A549 (cell line): Measurements from ENCODE around the gene FCN1. TPM values are rescaled to one million over a fixed set of nuclear protein-coding genes. Genes with fewer than 3 reads are reported as not detected.
"Not testable (repeated sequence)": the region's sequence is repeated elsewhere in the genome, so short reads cannot be mapped to it uniquely, and the experiment has no call there.

Experiments
- ATAC-seq, 2 experiments: fragments of 200-7000 bp in 1 of 2; fragments of >200 bp in 1 of 2; cut with Nextera tagmentation in 1 of 2; cut with Tn5 transposase in 1 of 2; 3 replicates each; pipeline versions ENCODE4 v1.8.0 to v1.9.1; 2018 to 2020; ENCODE audit warnings: mild to moderate bottlenecking in 1 of 2, moderate library complexity in 1 of 2
- CTCF ChIA-PET: fragments of 300-600 bp; sonication (Branson Sonifier 250); formaldehyde crosslinking; extraction: SDS; loops from one replicate; lab custom pipeline; 2021; ENCODE audit warnings: antibody characterized with exemption, inconsistent platforms; lab: Yijun Ruan, JAX
- POLR2A ChIA-PET: fragments of 350-600 bp; formaldehyde crosslinking; extraction: SDS; loops from one replicate; lab custom pipeline; 2021; ENCODE audit warnings: antibody characterized with exemption, inconsistent platforms; lab: Yijun Ruan, JAX
- DNase-seq, 2 experiments: peaks; one replicate each; pipeline versions ENCODE4 v3.0.0 to v3.0.0-alpha.2; 2011 to 2016; ENCODE audit warnings: low read depth in 1 of 2, low spot score in 1 of 2
- FAIRE-seq: peaks from 2 replicates; lab custom pipeline; 2011; peaks lifted over from hg19 to GRCh38; lab: Jason Lieb, UNC
- H3K27ac ChIP-seq, 2 experiments: fragments of >200 bp; sonication (Bioruptor Twin); formaldehyde crosslinking; 3 replicates each; pipeline ENCODE4 v1.5.1; 2016 to 2017
- H3K4me1 ChIP-seq: fragments of >200 bp; sonication (Bioruptor Twin); formaldehyde crosslinking; 3 replicates; pipeline ENCODE4 v1.6.1; 2016
- H3K4me2 ChIP-seq: fragments of >200 bp; sonication (Bioruptor Twin); formaldehyde crosslinking; 3 replicates; pipeline ENCODE4 v1.6.1; 2016
- H3K4me3 ChIP-seq: fragments of >200 bp; sonication (Bioruptor Twin); formaldehyde crosslinking; 3 replicates; pipeline ENCODE4 v1.5.1; 2016
- H3K9me3 ChIP-seq: fragments of >200 bp; sonication (Bioruptor Twin); formaldehyde crosslinking; 3 replicates; pipeline ENCODE4 v1.6.1; 2016
- E2F6 ChIP-seq: IDR thresholded peaks from 2 replicates; pipeline ENCODE4 v1.6.1; 2012; ENCODE audit warnings: low read depth, borderline replicate concordance
- FOSL2 ChIP-seq, 2 experiments: fragments of 450-650 bp in 1 of 2; fragments of >200 bp in 1 of 2; sonication (Bioruptor Twin) in 1 of 2; formaldehyde crosslinking; IDR thresholded peaks; 2 replicates each; pipeline versions ENCODE4 v1.5.0 to v1.6.1; 2016 to 2020; ENCODE audit warnings: mild to moderate bottlenecking in 1 of 2, moderate library complexity in 1 of 2
- HDAC2 ChIP-seq: fragments of 200-600 bp; sonication (generic); IDR thresholded peaks from 2 replicates; pipeline ENCODE4 v1.6.1; 2016
- HMGXB4 ChIP-seq: fragments of 250-450 bp; sonication (Bioruptor Pico); IDR thresholded peaks from 2 replicates; pipeline ENCODE4 v1.5.0; 2021; ENCODE audit warnings: mild to moderate bottlenecking, moderate library complexity, borderline replicate concordance
- MAX ChIP-seq: IDR thresholded peaks from 2 replicates; pipeline ENCODE4 v1.6.1; 2012
- POLR2A ChIP-seq: IDR thresholded peaks from 2 replicates; pipeline ENCODE4 v1.6.1; 2012; ENCODE audit warnings: mild to moderate bottlenecking, low read length
- RAD21 ChIP-seq, 2 experiments: fragments of >200 bp in 1 of 2; sonication (Bioruptor Twin) in 1 of 2; formaldehyde crosslinking in 1 of 2; IDR thresholded peaks in 1 of 2; conservative IDR thresholded peaks in 1 of 2; 2 replicates in 1 of 2; 3 replicates in 1 of 2; pipeline ENCODE4 v1.6.1; 2012 to 2018; ENCODE audit warnings: inconsistent platforms in 1 of 2
- RNF2 ChIP-seq: fragments of 200-600 bp; sonication (generic); IDR thresholded peaks from 2 replicates; pipeline ENCODE4 v1.6.1; 2016; ENCODE audit warnings: low read depth, mild to moderate bottlenecking, antibody characterized with exemption, moderate library complexity, borderline replicate concordance
- TP53 ChIP-seq: fragments of 250-450 bp; sonication (Bioruptor Pico); IDR thresholded peaks from 2 replicates; pipeline ENCODE4 v1.5.0; 2021; ENCODE audit warnings: mild to moderate bottlenecking, moderate library complexity
- WGBS: methylation state at CpG from one replicate; pipeline ENCODE4 v1.1.6; 2017; ENCODE audit errors: missing lambda C conversion rate; 5-methylcytosine and 5-hydroxymethylcytosine counted together
- polyA plus RNA-seq, 4 experiments: library from polyadenylated mRNA; depleted of rRNA in 3 of 4; stranded (reverse); fragments of >200 nt; fragmentation: RNase III in 1 of 4; extraction: RNeasy Plus Mini Kit Qiagen cat#74134 plus additional on column Dnase treatment in 1 of 4; gene quantifications; 2 replicates in 3 of 4; 3 replicates in 1 of 4; pipeline ENCODE4 v1.2.3, GENCODE V29; 2011 to 2017
- small RNA-seq, 6 experiments: library from RNA; depleted of rRNA; stranded (forward); fragments of <200 nt; gene quantifications; one replicate each; pipeline ENCODE3, GENCODE V24; 2012

Gene FCN1
- polyA plus RNA-seq, 2 of the 4 experiments (the other 2 are of a cell fraction) = not detected

GRCh38 chr9:134858051-134858841 is 59.5 kb downstream of the FCN1 start:
- no peak for TF ChIP-seq E2F6
- peak in 1 of 2 experiments; percentile 3; a peak in 2 of 5 replicates for TF ChIP-seq RAD21 (conservative IDR thresholded peaks at IDR 0.05 in 1 of 2, IDR thresholded peaks at IDR 0.05 in 1 of 2)
- peak; percentile 28; the same call in 1 of the 2 replicates for TF ChIP-seq MAX
- TF ChIP-seq HMGXB4 (CRISPR knock-in tag) = no peak
- peak overlapping the region; percentile 33 for H3K4me2 ChIP-seq
- peaks cover 11% of the 10 kb centered on the region for H3K4me1 ChIP-seq
- CTCF ChIA-PET = no interaction called here
- H3K4me3 ChIP-seq = no peak overlapping the region
- ATAC-seq (peak; percentile 66 to 73), DNase-seq (peak; percentile 25 to 30), FAIRE-seq (no peak)
- peaks cover 4% of the 10 kb centered on the region; the same call in 1 of the 3 replicates for H3K9me3 ChIP-seq
- POLR2A ChIA-PET = no interaction called here
- WGBS = 16% methylated on average over 11 of the region's 11 CpGs
- H3K27ac ChIP-seq = 0 out of 6 replicates have a peak overlapping the region, but pooled peaks of 1 of the 2 experiments have one; percentile 20

GRCh38 chr9:134857451-134857850 is 60.3 kb downstream of the FCN1 start:
- POLR2A ChIA-PET, FAIRE-seq, ATAC-seq, DNase-seq, H3K9me3 ChIP-seq, CTCF ChIA-PET, H3K4me2 ChIP-seq, H3K27ac ChIP-seq, H3K4me3 ChIP-seq: not testable (repeated sequence)
- H3K4me1 ChIP-seq = peaks cover 11% of the 10 kb centered on the region
- WGBS = 13% methylated on average over 2 of the region's 2 CpGs

GRCh38 chr9:134855900-134856377 is 61.8 kb downstream of the FCN1 start:
- 40% methylated on average over 9 of the region's 9 CpGs for WGBS

More at GRCh38 chr9:134855900-134856377, 61.8 kb downstream of the FCN1 start:
- ChIA-PET CTCF (interaction anchor here (1.2 to 1.9 kb wide), 3 partner anchors 9 to 44 kb away, joined by 3 to 4 read pairs (median 3); no protein-coding TSS in a partner anchor), POLR2A (no interaction called here)
- no peak overlapping the region for H3K4me2 ChIP-seq
- ATAC-seq (no peak), DNase-seq (no peak), FAIRE-seq (no peak)
- no peak overlapping the region for H3K27ac ChIP-seq
- peaks cover 11% of the 10 kb centered on the region for H3K4me1 ChIP-seq
- peaks cover 6% of the 10 kb centered on the region; the same call in 1 of the 3 replicates for H3K9me3 ChIP-seq
- TF ChIP-seq TP53 (CRISPR knock-in tag) = no peak
- no peak for TF ChIP-seq POLR2A
- TF ChIP-seq HDAC2 = no peak
- TF ChIP-seq RNF2 = no peak
- no peak for TF ChIP-seq FOSL2 (IDR thresholded peaks at IDR 0.05)
- no peak for TF ChIP-seq FOSL2 (CRISPR knock-in tag; IDR thresholded peaks at IDR 0.05)
- H3K4me3 ChIP-seq = no peak overlapping the region

Small RNAs within 50 kb of the gene (small RNA-seq; reads per million reads assigned to genes)
- gene AL603650.1 = 0 reads per million in 6 experiments

Other genes starting within 250 kb of the FCN1 start
- gene FCN2, start 37.1 kb downstream of the FCN1 start, polyA plus RNA-seq (2011; rRNA removed) = not detected in 2 replicates
- not detected in 3 replicates for gene FCN2, start 37.1 kb downstream of the FCN1 start, polyA plus RNA-seq (2017; fragmentation: RNase III; extraction: RNeasy Plus Mini Kit Qiagen cat#74134 plus additional on column Dnase treatment)
- 2.7 and 3.6 TPM in 2 replicates for gene OLFM1, start 169.8 kb upstream of the FCN1 start, polyA plus RNA-seq (2011; rRNA removed)
- gene OLFM1, start 169.8 kb upstream of the FCN1 start, polyA plus RNA-seq (2017; fragmentation: RNase III; extraction: RNeasy Plus Mini Kit Qiagen cat#74134 plus additional on column Dnase treatment) = 8.0 to 11.4 TPM (median 10.5 TPM) in 3 replicates